GM18870 (cell line): ENCODE data around the gene UBN1.
"Not testable (repeated sequence)": the region's sequence is repeated elsewhere in the genome, so short reads cannot be mapped to it uniquely, and the experiment has no call there.

Experiments used
- ATAC-seq: cut with Tn5 transposase; IDR thresholded peaks from one replicate; pipeline ENCODE4 v1.9.1; 2021; ENCODE audit warnings: moderate library complexity; ENCODE audit not compliant: unreplicated experiment

The UBN1 gene

GRCh38 chr16:4925293-4925607, 78.0 kb downstream of the UBN1 start:
- ATAC-seq: no peak

- ATAC-seq: no peak
These were observed 78.5 kb downstream of the UBN1 start for GRCh38 chr16:4925791-4926190.

- no peak for ATAC-seq
These were observed 79.6 kb downstream of the UBN1 start for GRCh38 chr16:4926928-4927327.

GRCh38 chr16:4927661-4928060, 80.4 kb downstream of the UBN1 start:
- ATAC-seq: no peak

GRCh38 chr16:4928227-4928626, 80.9 kb downstream of the UBN1 start:
- ATAC-seq: no peak

- not testable (repeated sequence) for ATAC-seq
These were observed 82.3 kb downstream of the UBN1 start for GRCh38 chr16:4929619-4930018.

GRCh38 chr16:4931381-4931780, 84.1 kb downstream of the UBN1 start:
- ATAC-seq: no peak
